H1 (cell line): ENCODE measurements around the gene SYP. TPM values are rescaled to one million over a fixed set of nuclear protein-coding genes. Genes with fewer than 3 reads are reported as not detected.

Experiments used
- CTCF ChIA-PET: fragments of 300-600 bp; sonication (Branson Sonifier 250); formaldehyde crosslinking; loops from one replicate; lab custom pipeline; 2021; ENCODE audit not compliant: partially characterized antibody; lab: Charles Lee
- POLR2A ChIA-PET: fragments of 300-600 bp; sonication (Branson Sonifier 250); formaldehyde crosslinking; loops from one replicate; lab custom pipeline; 2021; ENCODE audit warnings: inconsistent platforms; ENCODE audit not compliant: partially characterized antibody; lab: Charles Lee
- DNase-seq, 2 experiments: peaks; one replicate each; pipeline versions ENCODE4 v3.0.0 to v3.0.0-alpha.2; 2010 to 2022; ENCODE audit warnings: low spot score in 2 of 2, low read depth in 1 of 2, mixed read lengths in 1 of 2
- FAIRE-seq: peaks from 2 replicates; lab custom pipeline; 2011; peaks lifted over from hg19 to GRCh38; lab: Jason Lieb, UNC
- H2AFZ ChIP-seq: 2 replicates; pipeline ENCODE4 v1.8.1; 2012; ENCODE audit warnings: low read length, inconsistent platforms
- H2AK5ac ChIP-seq: 2 replicates; pipeline ENCODE4 v1.6.1; 2013; ENCODE audit warnings: low read depth, low read length
- H2BK120ac ChIP-seq: replicated peaks from 2 replicates; pipeline ENCODE3; 2013; ENCODE audit warnings: low read depth, low read length, inconsistent platforms
- H2BK12ac ChIP-seq: 2 replicates; pipeline ENCODE4 v1.6.1; 2013; ENCODE audit warnings: low read depth, low read length
- H2BK15ac ChIP-seq: 2 replicates; pipeline ENCODE4 v1.6.1; 2013; ENCODE audit warnings: low read length
- H2BK20ac ChIP-seq: 2 replicates; pipeline ENCODE4 v1.6.1; 2013; ENCODE audit warnings: low read length
- H2BK5ac ChIP-seq: 2 replicates; pipeline ENCODE4 v1.6.1; 2013; ENCODE audit warnings: low read depth, low read length
- H3K14ac ChIP-seq: 2 replicates; pipeline ENCODE4 v1.6.1; 2013; ENCODE audit warnings: inconsistent platforms; ENCODE audit not compliant: insufficient read length
- H3K18ac ChIP-seq: 2 replicates; pipeline ENCODE4 v1.6.1; 2013; ENCODE audit warnings: low read length; ENCODE audit errors: extremely low read depth
- H3K23ac ChIP-seq: 2 replicates; pipeline ENCODE4 v1.6.1; 2013; ENCODE audit warnings: inconsistent platforms; ENCODE audit not compliant: insufficient read length
- H3K23me2 ChIP-seq: 2 replicates; pipeline ENCODE4 v1.6.1; 2013; ENCODE audit warnings: low read depth, low read length
- H3K27ac ChIP-seq: 2 replicates; pipeline ENCODE4 v1.6.1; 2011; ENCODE audit warnings: low read depth, low read length, inconsistent platforms
- H3K27me3 ChIP-seq, 4 experiments: replicated peaks in 1 of 4; 1 replicate in 1 of 4; 2 replicates in 3 of 4; pipeline versions ENCODE4 v1.6.1 to v1.8.1; 2011 to 2013; ENCODE audit warnings: low read length in 3 of 4, mild to moderate bottlenecking in 3 of 4, inconsistent platforms in 2 of 4, mixed read lengths in 2 of 4, moderate library complexity in 1 of 4; ENCODE audit not compliant: control insufficient read depth in 3 of 4, insufficient read depth in 3 of 4; ENCODE audit errors: extremely low read depth in 1 of 4
- H3K36me3 ChIP-seq, 4 experiments: 2 replicates each; pipeline versions ENCODE4 v1.6.1 to v1.8.1; 2011 to 2013; ENCODE audit warnings: mild to moderate bottlenecking in 4 of 4, low read length in 3 of 4, moderate library complexity in 2 of 4, control low read depth in 1 of 4, inconsistent platforms in 1 of 4; ENCODE audit not compliant: insufficient read depth in 4 of 4, control insufficient read depth in 2 of 4
- H3K4ac ChIP-seq: replicated peaks from 2 replicates; pipeline ENCODE3; 2013; ENCODE audit warnings: low read length, low read depth, mixed read lengths, inconsistent platforms; ENCODE audit not compliant: insufficient read length
- H3K4me1 ChIP-seq, 4 experiments: replicated peaks in 1 of 4; 1 replicate in 1 of 4; 2 replicates in 3 of 4; pipeline versions ENCODE4 v1.6.1 to v1.8.1; 2011 to 2013; ENCODE audit warnings: low read length in 3 of 4, inconsistent platforms in 2 of 4, mixed read lengths in 1 of 4; ENCODE audit not compliant: insufficient read depth in 4 of 4, control insufficient read depth in 3 of 4
- H3K4me2 ChIP-seq, 2 experiments: 2 replicates each; pipeline versions ENCODE4 v1.6.1 to v1.8.1; 2011 to 2013; ENCODE audit warnings: low read depth in 2 of 2, low read length in 2 of 2, control low read depth in 1 of 2, inconsistent platforms in 1 of 2, mild to moderate bottlenecking in 1 of 2; ENCODE audit not compliant: insufficient read depth in 1 of 2
- H3K4me3 ChIP-seq, 4 experiments: fragments of 200-600, 300-600 bp in 1 of 4; sonication (generic), shearing (Covaris generic), sonication (Bioruptor Twin) in 1 of 4; 2 replicates each; pipeline versions ENCODE4 v1.5.1 to v1.8.1; 2011 to 2016; ENCODE audit warnings: low read length in 4 of 4, low read depth in 3 of 4, control low read depth in 2 of 4, inconsistent platforms in 2 of 4, mild to moderate bottlenecking in 2 of 4, mixed read lengths in 1 of 4, moderate library complexity in 1 of 4; ENCODE audit not compliant: insufficient read depth in 2 of 4; ENCODE audit errors: extremely low read depth in 1 of 4
- H3K56ac ChIP-seq: replicated peaks from 2 replicates; pipeline ENCODE3; 2013; ENCODE audit warnings: low read depth, mild to moderate bottlenecking, mixed read lengths, low read length, inconsistent platforms; ENCODE audit not compliant: insufficient read length
- H3K79me1 ChIP-seq: 2 replicates; pipeline ENCODE4 v1.6.1; 2013; ENCODE audit warnings: low read depth, low read length, control low read depth
- H3K79me2 ChIP-seq, 2 experiments: 2 replicates each; pipeline versions ENCODE4 v1.6.1 to v1.8.1; 2012 to 2013; ENCODE audit warnings: low read length in 2 of 2, mild to moderate bottlenecking in 2 of 2, inconsistent platforms in 1 of 2; ENCODE audit not compliant: insufficient read depth in 2 of 2, control insufficient read depth in 1 of 2
- H3K9ac ChIP-seq, 4 experiments: replicated peaks in 1 of 4; 1 replicate in 1 of 4; 2 replicates in 3 of 4; pipeline versions ENCODE4 v1.6.1 to v1.8.1; 2011 to 2013; ENCODE audit warnings: low read depth in 3 of 4, low read length in 3 of 4, control low read depth in 2 of 4, mild to moderate bottlenecking in 2 of 4, moderate library complexity in 2 of 4, inconsistent platforms in 1 of 4; ENCODE audit errors: extremely low read depth in 1 of 4
- H3K9me3 ChIP-seq, 2 experiments: 2 replicates each; pipeline versions ENCODE4 v1.6.1 to v1.8.1; 2012 to 2013; ENCODE audit warnings: mild to moderate bottlenecking in 2 of 2, moderate library complexity in 2 of 2, control low read depth in 1 of 2, inconsistent platforms in 1 of 2, low read depth in 1 of 2, low read length in 1 of 2, mixed read lengths in 1 of 2; ENCODE audit not compliant: insufficient read depth in 2 of 2
- H4K20me1 ChIP-seq, 2 experiments: replicated peaks in 1 of 2; 2 replicates each; pipeline versions ENCODE3 to v1.8.1; 2011 to 2013; ENCODE audit warnings: inconsistent platforms in 2 of 2, low read length in 2 of 2, mild to moderate bottlenecking in 1 of 2; ENCODE audit not compliant: insufficient read depth in 2 of 2, control insufficient read depth in 1 of 2
- H4K5ac ChIP-seq: 2 replicates; pipeline ENCODE4 v1.6.1; 2013; ENCODE audit warnings: low read length, low read depth, mixed read lengths, inconsistent platforms; ENCODE audit not compliant: insufficient read length
- H4K8ac ChIP-seq: 2 replicates; pipeline ENCODE4 v1.8.0; 2013; ENCODE audit warnings: mild to moderate bottlenecking, moderate library complexity, low read length, inconsistent platforms; ENCODE audit not compliant: insufficient read depth; ENCODE audit errors: extremely low read depth
- H4K91ac ChIP-seq: replicated peaks from 2 replicates; pipeline ENCODE3; 2013; ENCODE audit warnings: low read length, mixed read lengths, inconsistent platforms; ENCODE audit not compliant: insufficient read length
- EP300 ChIP-seq, 2 experiments: IDR thresholded peaks; 1 replicate in 1 of 2; 2 replicates in 1 of 2; pipeline ENCODE4 v1.6.1; 2011 to 2012; ENCODE audit warnings: low read depth in 2 of 2, low read length in 2 of 2, mild to moderate bottlenecking in 2 of 2, borderline replicate concordance in 1 of 2, inconsistent platforms in 1 of 2, moderate library complexity in 1 of 2
- EZH2 ChIP-seq: fragments of 200-600 bp; sonication (generic); IDR thresholded peaks from 2 replicates; pipeline ENCODE4 v1.7.1; 2012; ENCODE audit warnings: low read depth, mild to moderate bottlenecking, moderate library complexity, low read length, inconsistent platforms; ENCODE audit not compliant: severe bottlenecking
- HDAC6 ChIP-seq: IDR thresholded peaks from one replicate; pipeline ENCODE4 v1.7.1; 2012; ENCODE audit warnings: low read depth, mild to moderate bottlenecking, inconsistent platforms, low read length, moderate library complexity
- MAFK ChIP-seq: IDR thresholded peaks from 2 replicates; pipeline ENCODE4 v1.6.1; 2012; ENCODE audit warnings: low read depth, mild to moderate bottlenecking, improper control_type of control experiment, low read length
- MAX ChIP-seq: IDR thresholded peaks from 2 replicates; pipeline ENCODE4 v1.6.1; 2012; ENCODE audit warnings: inconsistent platforms
- SIN3A ChIP-seq, 2 experiments: IDR thresholded peaks in 1 of 2; conservative IDR thresholded peaks in 1 of 2; 2 replicates each; pipeline ENCODE4 v1.6.1; 2011 to 2012; ENCODE audit warnings: low read length in 2 of 2, improper control_type of control experiment in 1 of 2, low read depth in 1 of 2, mild to moderate bottlenecking in 1 of 2
- SRF ChIP-seq: IDR thresholded peaks from 2 replicates; pipeline ENCODE4 v1.6.1; 2011; ENCODE audit warnings: mild to moderate bottlenecking, low read depth, low read length, moderate library complexity
- TAF7 ChIP-seq: optimal IDR thresholded peaks from 2 replicates; pipeline ENCODE3; 2011; ENCODE audit warnings: low read depth, mild to moderate bottlenecking, inconsistent platforms, low read length, moderate library complexity, borderline replicate concordance
- TBP ChIP-seq: IDR thresholded peaks from 2 replicates; pipeline ENCODE4 v1.6.1; 2011; ENCODE audit warnings: low read depth, low read length, improper control_type of control experiment
- USF2 ChIP-seq: IDR thresholded peaks from 2 replicates; pipeline ENCODE4 v1.6.1; 2011; ENCODE audit warnings: low read length, improper control_type of control experiment
- WGBS, 2 experiments: shearing (Covaris generic) in 1 of 2; methylation state at CpG; one replicate each; pipeline versions ENCODE4 v1.1.6 to v1.1.7; 2013 to 2015; ENCODE audit warnings: low lambda C conversion rate in 2 of 2, mixed read lengths in 2 of 2, inconsistent platforms in 1 of 2, low coverage in 1 of 2, missing lambda C conversion rate in 1 of 2; ENCODE audit not compliant: insufficient replicate concordance in 2 of 2, insufficient coverage in 1 of 2, insufficient read length in 1 of 2; ENCODE audit errors: extremely low coverage in 1 of 2, missing lambda C conversion rate in 1 of 2; 5-methylcytosine and 5-hydroxymethylcytosine counted together
- polyA plus RNA-seq, 7 experiments: library from polyadenylated mRNA; depleted of rRNA in 3 of 7; stranded (reverse) in 5 of 7; unstranded in 2 of 7; fragments of >200 nt in 5 of 7; fragments of 200-250 nt in 2 of 7; gene quantifications; 1 replicate in 5 of 7; 2 replicates in 1 of 7; 4 replicates in 1 of 7; pipeline versions ENCODE4 v1.2.1 to v1.2.3, GENCODE V29; 2011 to 2013; ENCODE audit warnings: missing spikeins in 2 of 7, mixed read lengths in 2 of 7
- total RNA-seq: library from RNA; stranded (reverse); fragmentation: NEBNext Ultra II Directional; extraction: Animal tissue kit (Norgen Biotek cat#: 25700); gene quantifications from 2 replicates; pipeline ENCODE4 v1.2.1, GENCODE V29; 2021

The SYP gene
- total and polyA plus RNA-seq, 2 of the 8 experiments (the other 6 are each of a cell fraction or from before 2014, with no cell fraction given): 4.3 to 10.8 TPM

GRCh38 chrX:49188468-49189076, 11.4 kb downstream of the SYP start:
- peaks cover 3 to 6% (median 4%) of the 10 kb centered on the region in 4 experiments; a peak in 4 of 7 replicates for H3K4me1 ChIP-seq
- H3K14ac ChIP-seq: no peak overlapping the region
- no peaks in the 10 kb centered on the region for H3K27me3 ChIP-seq
- FAIRE-seq: no peak
- no peak overlapping the region for H3K4ac ChIP-seq
- no peak overlapping the region for H4K91ac ChIP-seq
- H3K23me2 ChIP-seq: peaks cover 7% of the 10 kb centered on the region; the same call in 1 of the 2 replicates
- no peak overlapping the region for H3K56ac ChIP-seq
- H2BK120ac ChIP-seq: no peak overlapping the region
- peaks cover 0 to 1% of the 10 kb centered on the region in 2 experiments for H4K20me1 ChIP-seq
- H4K5ac ChIP-seq: no peak overlapping the region
- no peaks in the 10 kb centered on the region for H3K79me2 ChIP-seq
- H3K9me3 ChIP-seq: no peaks in the 10 kb centered on the region
- H3K79me1 ChIP-seq: no peaks in the 10 kb centered on the region
- H3K4me3 ChIP-seq: no peak overlapping the region
- ChIA-PET POLR2A (interaction anchor here (1.0 to 1.4 kb wide), 2 partner anchors 9 to 29 kb away, joined by 3 read pairs; no protein-coding TSS in a partner anchor), CTCF (interaction anchor here (1.2 kb wide), 1 partner anchor 29 kb away, joined by 3 read pairs; no protein-coding TSS in a partner anchor)
- no peak for DNase-seq
- no peak overlapping the region for H3K27ac ChIP-seq
- no peak overlapping the region for H2AK5ac ChIP-seq
- WGBS, 2 experiments: 92% methylated on average over 3 of the region's 8 CpGs; no CpG with 5 or more reads in 1 of the 2 experiments
- H4K8ac ChIP-seq: no peak overlapping the region
- H2BK15ac ChIP-seq: no peak overlapping the region
- H3K9ac ChIP-seq: no peak overlapping the region
- no peak overlapping the region for H2BK12ac ChIP-seq
- no peak overlapping the region for H3K18ac ChIP-seq
- H2AFZ ChIP-seq: no peak overlapping the region
- no peak overlapping the region for H3K23ac ChIP-seq
- no peaks in the 10 kb centered on the region for H3K36me3 ChIP-seq
- no peak overlapping the region for H2BK20ac ChIP-seq
- no peak overlapping the region for H3K4me2 ChIP-seq
- no peak overlapping the region for H2BK5ac ChIP-seq
- TF ChIP-seq TBP: no peak
- TF ChIP-seq MAFK: no peak
- no peak for TF ChIP-seq HDAC6
- TF ChIP-seq EP300 (IDR thresholded peaks at IDR 0.05; ENCODE audit: borderline replicate concordance in 1 of 2, low read depth in 2 of 2, low read length in 2 of 2): no peak
- no peak for TF ChIP-seq MAX
- no peak for TF ChIP-seq SIN3A (conservative IDR thresholded peaks at IDR 0.05 in 1 of 2, IDR thresholded peaks at IDR 0.05 in 1 of 2; ENCODE audit: low read depth in 1 of 2, low read length in 2 of 2)
- no peak for TF ChIP-seq TAF7
- no peak for TF ChIP-seq SRF
- TF ChIP-seq EZH2: no peak
- TF ChIP-seq USF2: no peak
